ENCODE data around the gene DFFB.
"Not testable (repeated sequence)": the region's sequence is repeated elsewhere in the genome, so short reads cannot be mapped to it uniquely, and the experiment has no call there.

DFFB gene

GRCh38 chr1:3910049-3910731 is 52.9 kb downstream of the DFFB start:
- no peak for DNase-seq (ENCODE audit: low read depth)

GRCh38 chr1:3910857-3911845 is 53.9 kb downstream of the DFFB start:
- peak; percentile 45 for DNase-seq (ENCODE audit: low read depth)

GRCh38 chr1:3911981-3912808 is 54.9 kb downstream of the DFFB start:
- DNase-seq (ENCODE audit: low read depth) = no peak

GRCh38 chr1:3912809-3913685 is 55.8 kb downstream of the DFFB start:
- no peak for DNase-seq (ENCODE audit: low read depth)

GRCh38 chr1:3914331-3914851 is 57.1 kb downstream of the DFFB start:
- DNase-seq (ENCODE audit: low read depth) = no peak

GRCh38 chr1:3914911-3915310 is 57.6 kb downstream of the DFFB start:
- no peak for DNase-seq (ENCODE audit: low read depth)

- DNase-seq (ENCODE audit: low read depth) = no peak
These were observed 58.4 kb downstream of the DFFB start for GRCh38 chr1:3915551-3916121.

GRCh38 chr1:3917761-3918160 is 60.5 kb downstream of the DFFB start:
- DNase-seq (ENCODE audit: low read depth) = no peak

GRCh38 chr1:3918359-3918758 is 61.1 kb downstream of the DFFB start:
- DNase-seq (ENCODE audit: low read depth) = not testable (repeated sequence)

- DNase-seq (ENCODE audit: low read depth) = no peak
These were observed 61.8 kb downstream of the DFFB start for GRCh38 chr1:3918966-3919611.

- DNase-seq (ENCODE audit: low read depth) = no peak
These were observed 62.4 kb downstream of the DFFB start for GRCh38 chr1:3919706-3920105.

- no peak for DNase-seq (ENCODE audit: low read depth)
These were observed 64.5 kb downstream of the DFFB start for GRCh38 chr1:3921765-3922164.

GRCh38 chr1:3922201-3922725 is 65.0 kb downstream of the DFFB start:
- peak; percentile 43 for DNase-seq (ENCODE audit: low read depth)

GRCh38 chr1:3922851-3923250 is 65.6 kb downstream of the DFFB start:
- no peak for DNase-seq (ENCODE audit: low read depth)

- no peak for DNase-seq (ENCODE audit: low read depth)
These were observed 66.3 kb downstream of the DFFB start for GRCh38 chr1:3923378-3924185.

- no peak for DNase-seq (ENCODE audit: low read depth)
These were observed 67.0 kb downstream of the DFFB start for GRCh38 chr1:3924186-3924824.

GRCh38 chr1:3924825-3925220 is 67.5 kb downstream of the DFFB start:
- DNase-seq (ENCODE audit: low read depth) = no peak

GRCh38 chr1:3925256-3925655 is 68.0 kb downstream of the DFFB start:
- no peak for DNase-seq (ENCODE audit: low read depth)

- no peak for DNase-seq (ENCODE audit: low read depth)
These were observed 68.5 kb downstream of the DFFB start for GRCh38 chr1:3925762-3926161.

All from T-helper 22 cell (primary cell).